GM19372 (cell line): Measurements from ENCODE around the gene GPR6.

ENCODE experiments used
- ATAC-seq: cut with Tn5 transposase; IDR thresholded peaks from one replicate; pipeline ENCODE4 v1.9.1; 2021; ENCODE audit warnings: mild to moderate bottlenecking, low read depth, moderate library complexity; ENCODE audit not compliant: unreplicated experiment

GPR6 gene, protein sequence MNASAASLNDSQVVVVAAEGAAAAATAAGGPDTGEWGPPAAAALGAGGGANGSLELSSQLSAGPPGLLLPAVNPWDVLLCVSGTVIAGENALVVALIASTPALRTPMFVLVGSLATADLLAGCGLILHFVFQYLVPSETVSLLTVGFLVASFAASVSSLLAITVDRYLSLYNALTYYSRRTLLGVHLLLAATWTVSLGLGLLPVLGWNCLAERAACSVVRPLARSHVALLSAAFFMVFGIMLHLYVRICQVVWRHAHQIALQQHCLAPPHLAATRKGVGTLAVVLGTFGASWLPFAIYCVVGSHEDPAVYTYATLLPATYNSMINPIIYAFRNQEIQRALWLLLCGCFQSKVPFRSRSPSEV

DNA sequence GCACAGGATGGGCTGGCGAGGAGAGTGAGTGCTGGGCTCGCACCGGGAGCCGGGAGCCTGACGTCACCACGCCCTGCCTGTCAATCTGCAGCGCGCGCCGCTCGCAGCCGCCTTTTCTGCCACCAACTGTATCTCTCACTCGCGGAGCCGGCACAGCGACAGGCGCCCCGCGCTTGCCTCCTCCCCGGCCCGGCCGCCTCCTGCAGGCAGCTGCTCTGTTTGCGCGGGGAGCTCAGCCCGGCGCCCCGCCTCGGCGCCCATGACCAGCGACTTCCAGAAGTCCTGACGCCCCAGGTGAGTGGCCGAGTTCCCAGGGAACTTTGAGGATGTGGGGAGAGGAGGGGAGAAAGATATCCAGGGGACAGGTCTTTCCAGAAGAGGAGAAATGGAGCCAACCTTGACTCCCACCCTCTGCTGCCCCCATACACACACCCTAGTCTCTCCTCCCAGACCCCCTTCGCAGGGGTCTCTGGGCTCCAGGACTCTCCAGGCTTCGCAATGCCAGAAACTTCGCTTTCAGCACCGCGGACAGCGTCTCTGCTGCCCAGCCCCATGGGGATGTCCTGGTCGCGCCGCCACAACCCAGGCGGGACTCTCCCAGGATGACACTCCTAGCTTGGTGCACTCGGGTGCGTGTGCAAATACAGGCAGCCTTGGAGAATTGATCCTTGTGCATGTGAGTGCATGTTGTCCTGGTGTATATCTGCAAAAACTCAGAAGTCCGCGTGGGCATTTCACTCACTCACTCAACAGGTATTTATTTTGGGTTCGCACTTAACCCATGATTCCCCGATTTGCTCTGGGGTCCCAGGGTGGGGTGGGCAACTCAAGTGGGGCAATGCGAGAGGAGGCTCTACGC lies at the start of gene GPR6:
Gene GPR6, plus strand, starts transcription at position 138 of the 859 bp plus-strand sequence. CDS start 802 bp downstream, outside the sequence.
- no peak for ATAC-seq

DNA sequence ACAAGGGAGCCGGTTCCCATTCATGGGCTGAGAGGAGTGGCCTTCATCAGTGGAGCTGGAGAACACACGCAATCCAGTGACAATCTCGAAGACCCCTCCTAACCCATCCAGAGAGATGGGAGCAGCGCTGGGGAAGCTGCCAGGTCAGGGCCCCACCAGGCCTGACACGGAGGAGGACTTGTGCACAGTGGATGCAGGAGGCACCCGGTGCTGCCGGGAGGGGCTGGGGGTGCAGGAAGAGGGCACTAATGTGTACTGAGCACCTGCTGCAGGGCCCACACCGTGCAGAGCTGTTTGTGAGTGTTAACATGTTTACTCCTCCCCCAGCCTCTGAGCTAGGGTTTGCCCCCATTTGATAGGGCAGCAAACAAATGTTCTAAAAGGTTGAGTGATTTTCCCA lies 43.8 kb upstream of the GPR6 start:
- no peak for ATAC-seq

DNA sequence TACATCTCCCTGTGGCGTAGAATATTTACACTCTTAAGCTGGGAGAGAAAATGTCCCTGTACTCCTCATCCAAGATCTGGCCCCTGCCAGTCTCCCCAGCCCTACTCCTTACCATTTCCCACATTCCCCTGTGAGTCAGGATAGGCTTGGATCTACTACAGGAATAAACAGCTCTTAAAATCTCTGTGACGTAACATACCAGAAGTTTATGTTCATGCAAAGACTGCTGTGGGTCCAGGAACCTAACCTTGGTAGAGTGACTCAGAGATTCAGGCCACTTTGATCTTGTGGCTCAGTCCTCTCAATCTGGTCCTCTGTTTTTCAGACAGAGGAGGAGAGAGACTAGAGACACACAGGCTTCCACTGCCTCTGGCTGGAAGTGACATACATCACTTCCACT lies 38.5 kb upstream of the GPR6 start:
- no peak for ATAC-seq

DNA sequence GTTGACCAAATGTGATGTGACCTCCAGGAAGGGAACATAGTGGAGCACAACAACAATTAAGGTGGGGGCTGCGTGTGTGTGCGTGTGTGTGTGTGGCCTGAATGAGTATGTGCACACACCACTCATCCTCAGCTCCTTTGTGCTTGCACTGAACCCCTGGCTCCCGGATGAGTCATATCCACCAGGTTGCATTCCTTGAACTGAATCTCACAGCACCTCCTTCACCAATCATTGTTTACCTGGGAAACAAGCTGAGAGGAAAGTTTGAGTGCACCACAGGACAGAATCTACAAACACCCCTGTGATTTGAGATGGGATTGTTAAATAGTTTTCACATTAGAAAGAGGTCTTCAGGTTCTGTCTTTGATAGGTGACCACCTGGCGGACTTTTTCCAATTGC lies 33.7 kb upstream of the GPR6 start:
- no peak for ATAC-seq

DNA sequence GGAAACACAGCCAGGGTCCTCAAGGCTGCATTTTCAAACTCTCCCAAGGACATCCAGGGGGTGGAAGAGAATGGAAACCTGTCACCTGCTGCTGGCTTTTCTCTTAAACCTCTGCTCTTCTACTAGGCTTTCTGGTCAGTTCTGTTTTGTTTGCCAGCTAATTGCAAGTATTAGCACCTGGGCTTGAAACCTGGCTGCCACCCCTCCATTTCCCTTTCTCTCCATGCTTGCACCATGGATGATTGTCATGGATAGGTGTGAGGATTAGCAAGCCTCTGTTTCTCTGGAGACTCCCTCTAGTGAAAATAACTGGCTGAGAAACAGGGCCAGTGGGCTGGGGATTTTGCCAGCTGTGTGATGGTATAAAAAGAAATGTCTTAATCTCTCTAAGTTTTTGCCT lies 33.0 kb upstream of the GPR6 start:
- ATAC-seq = no peak

DNA sequence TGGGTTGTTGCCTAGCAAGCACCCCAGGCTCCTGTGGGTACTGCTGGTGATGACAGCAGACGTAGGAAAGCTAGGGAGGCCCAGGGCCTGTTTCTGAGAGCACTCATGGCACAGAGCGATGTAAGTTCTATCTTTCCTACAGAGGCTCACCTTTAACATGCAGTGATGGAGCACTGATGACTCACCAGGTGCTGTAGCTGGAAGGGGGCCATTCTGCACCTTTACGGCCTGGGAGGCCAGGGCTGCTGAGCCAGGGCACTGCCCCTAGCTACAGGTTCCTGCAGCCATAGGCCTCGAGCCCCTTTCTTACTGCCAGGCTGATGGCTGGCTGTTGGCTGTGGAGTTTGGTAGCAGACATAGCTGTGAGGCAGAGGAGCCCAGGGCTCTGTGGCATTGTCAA lies 31.1 kb upstream of the GPR6 start:
- no peak for ATAC-seq

DNA sequence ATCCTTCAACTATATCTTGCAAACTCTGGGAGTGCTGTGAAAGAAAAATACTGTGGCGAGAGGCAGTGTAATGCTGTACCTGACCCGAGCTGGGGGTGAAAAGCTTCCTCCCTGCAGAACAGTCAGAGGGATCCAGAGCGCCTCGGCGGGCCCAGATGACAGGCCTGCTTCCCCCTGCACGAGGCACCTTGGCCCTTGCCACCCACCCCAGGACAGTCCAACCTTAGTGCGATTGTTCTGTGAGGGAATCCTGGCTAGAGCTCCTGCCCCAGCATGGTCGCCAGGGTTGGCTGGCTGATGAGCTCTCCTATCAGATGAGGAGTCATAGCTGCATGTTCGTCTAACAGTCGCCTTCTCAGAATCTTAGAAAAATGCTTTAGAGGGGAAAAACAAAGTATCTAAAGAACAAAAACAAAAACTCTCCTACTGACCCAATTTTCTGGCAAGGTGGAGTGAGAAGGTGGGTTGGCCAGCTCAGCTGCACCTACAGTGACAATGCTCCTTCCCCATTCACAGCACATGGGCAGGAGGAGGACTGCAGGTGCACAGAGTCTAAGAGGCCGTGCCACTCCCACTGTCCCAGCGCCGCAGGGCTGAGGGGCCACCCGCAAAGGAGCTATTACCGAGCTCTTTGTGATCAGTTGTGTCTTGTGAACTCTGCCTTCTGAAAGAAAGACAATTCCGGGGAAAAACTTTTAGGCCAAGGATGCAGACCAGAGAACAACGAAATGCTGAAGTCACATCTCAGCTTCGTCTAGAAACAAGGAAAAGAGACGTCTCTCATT lies 28.6 kb upstream of the GPR6 start:
- ATAC-seq = no peak

DNA sequence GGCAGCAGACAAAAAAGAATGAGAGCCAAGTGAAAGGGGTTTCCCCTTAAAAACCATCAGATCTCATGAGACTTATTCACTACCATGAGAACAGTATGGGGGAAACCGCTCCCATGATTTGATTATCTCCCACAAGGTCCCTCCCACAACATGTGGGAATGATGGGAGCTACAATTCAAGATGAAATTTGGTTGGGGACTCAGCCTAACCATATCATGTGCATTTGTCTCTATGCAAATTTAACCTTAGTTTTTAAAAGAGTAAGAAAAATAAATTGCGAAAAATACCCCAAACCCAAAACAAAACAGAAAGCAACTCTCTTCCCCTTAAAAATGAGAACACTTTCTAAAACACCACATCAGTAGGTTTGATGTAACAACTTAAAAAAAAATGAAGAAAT lies 22.6 kb upstream of the GPR6 start:
- no peak for ATAC-seq

DNA sequence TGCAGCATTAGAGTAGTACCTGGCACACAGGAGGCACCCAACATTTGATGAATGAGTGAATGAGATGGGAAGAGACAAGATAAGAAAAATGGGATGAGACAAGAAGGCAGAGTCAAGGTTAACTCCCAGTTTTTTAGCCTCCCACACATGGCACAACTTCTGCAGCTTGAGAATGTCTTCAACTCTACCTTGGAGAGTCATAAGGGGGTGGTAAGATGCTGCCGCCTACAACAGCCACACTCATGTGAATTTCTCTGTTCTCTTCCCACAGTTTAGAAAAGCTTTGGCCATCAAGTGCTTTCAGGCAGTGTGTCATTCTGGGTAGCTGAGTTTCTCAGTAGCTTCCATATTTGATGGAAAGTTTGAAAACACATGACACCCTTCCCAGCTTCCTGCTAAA lies 19.5 kb upstream of the GPR6 start:
- ATAC-seq = no peak

DNA sequence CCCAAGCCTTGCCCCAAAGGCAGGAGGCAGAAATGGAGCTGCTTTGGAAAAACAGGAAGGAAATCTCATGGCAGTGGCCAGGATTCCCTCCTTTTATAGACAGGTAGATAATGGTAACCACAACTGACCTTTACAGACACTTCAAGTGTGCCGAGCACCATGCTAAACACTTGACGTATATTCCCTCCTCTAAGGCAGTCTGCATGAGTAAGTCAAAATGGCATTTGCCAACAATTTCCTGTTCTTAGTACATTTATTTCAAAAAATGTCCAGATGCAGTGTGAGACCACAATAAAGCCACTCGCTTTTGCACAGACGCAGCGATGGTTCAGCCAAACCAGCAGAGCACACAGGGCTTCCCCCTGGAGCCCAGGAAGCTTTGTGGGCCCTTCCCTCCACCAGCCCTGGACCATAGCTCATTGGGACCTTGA lies 16.5 kb upstream of the GPR6 start:
- no peak for ATAC-seq

DNA sequence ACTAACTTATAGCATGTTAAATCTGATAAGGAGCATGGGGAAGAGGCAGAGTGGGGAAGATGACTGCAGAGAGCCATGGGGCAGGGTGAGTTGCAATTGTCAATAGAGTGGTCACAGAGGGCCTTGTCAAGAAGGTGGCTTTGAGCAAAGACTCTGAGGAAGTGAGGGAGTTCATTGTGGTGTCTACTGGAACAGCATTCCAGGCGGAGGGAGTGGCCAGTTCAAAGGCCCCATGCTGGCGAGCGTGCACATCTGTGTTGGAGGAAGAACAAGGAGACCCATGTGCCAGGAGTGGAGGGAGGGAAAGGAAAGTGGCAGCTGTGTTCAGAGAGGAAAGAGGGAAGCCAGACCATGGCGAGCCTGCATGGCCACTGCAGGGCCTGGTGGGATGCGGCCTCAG lies 15.8 kb upstream of the GPR6 start:
- no peak for ATAC-seq

DNA sequence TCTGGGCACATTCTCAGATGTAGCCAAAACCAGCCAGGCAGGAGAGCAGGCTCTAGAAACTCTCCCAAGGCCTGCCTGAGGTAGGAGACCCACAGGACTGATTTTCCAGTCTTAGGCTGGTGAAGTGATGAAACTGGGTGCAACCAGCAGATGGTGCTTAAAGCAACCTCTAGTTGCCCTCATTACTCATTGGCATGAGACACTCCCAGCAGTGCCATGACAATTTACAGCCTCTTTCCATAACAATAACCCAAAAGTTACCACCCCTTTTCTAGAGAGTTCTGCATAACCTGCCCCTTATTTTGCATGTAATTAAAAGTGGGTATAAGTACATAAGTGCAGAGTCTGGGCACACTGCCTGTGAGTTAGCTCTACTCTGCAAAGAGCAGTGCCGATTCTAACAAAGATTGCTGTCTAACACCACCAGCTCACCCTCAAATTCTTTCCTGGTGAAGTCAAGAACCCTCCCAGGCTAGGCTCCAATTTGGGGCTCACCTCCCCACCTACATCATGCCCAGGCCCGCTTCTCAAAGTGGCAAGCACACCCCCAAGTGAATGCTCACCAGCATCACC lies 14.4 kb upstream of the GPR6 start:
- no peak for ATAC-seq

DNA sequence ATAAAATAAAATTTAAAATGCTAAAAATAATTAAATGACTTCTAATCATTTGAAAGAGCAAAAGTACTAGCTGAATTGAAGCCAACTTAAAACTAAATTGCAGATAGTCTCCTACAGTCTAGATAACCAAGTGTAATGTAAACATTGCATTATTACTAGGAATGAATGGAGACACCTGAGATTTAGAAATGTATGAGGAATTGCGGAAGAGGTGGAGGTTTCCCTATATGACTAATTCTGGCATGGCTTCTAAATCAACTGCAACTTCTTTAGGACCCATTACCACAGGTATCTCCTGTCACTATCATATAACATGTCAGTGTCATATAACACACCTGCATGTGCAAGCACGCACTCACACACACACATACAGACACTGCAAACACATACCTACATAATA lies 13.2 kb upstream of the GPR6 start:
- no peak for ATAC-seq

DNA sequence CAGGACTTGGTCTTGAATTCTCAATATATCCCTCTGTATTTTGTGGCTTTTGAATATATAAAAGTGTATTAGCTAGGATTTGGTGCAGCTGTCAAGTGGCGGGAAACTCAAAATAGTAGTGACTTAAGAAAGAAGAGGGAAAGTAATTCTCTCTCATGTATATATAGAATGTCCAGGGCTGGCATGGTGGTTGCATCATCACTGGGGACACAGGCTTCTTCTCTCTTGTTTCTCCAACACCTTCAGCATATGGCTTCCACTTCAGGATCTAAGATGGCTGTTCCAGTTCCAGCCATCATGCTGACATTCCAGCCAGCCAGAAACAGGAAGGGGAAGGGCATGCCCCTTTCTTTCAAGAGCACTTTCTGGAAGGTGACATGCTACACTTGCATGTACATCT lies 11.8 kb upstream of the GPR6 start:
- no peak for ATAC-seq

DNA sequence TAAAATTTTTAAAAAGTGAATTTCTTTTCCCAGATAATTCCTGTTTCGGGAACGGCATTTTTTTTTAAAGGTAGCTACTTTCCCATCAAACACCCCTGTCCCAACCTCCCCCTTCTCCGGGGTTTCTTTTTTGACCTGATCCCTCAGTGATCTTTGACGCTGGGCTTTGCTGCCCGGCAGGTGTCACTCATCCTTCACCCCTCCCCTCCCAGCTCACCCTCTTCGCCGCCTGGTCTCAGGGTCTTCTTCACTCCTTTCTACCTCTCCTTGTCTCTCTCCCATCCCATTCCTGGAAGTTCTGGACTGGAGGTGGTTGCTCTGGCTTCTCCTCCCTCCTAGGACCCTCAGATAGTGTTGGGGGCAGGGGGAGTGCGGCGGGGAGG lies 329 bp upstream of the GPR6 start:
- ATAC-seq = no peak

DNA sequence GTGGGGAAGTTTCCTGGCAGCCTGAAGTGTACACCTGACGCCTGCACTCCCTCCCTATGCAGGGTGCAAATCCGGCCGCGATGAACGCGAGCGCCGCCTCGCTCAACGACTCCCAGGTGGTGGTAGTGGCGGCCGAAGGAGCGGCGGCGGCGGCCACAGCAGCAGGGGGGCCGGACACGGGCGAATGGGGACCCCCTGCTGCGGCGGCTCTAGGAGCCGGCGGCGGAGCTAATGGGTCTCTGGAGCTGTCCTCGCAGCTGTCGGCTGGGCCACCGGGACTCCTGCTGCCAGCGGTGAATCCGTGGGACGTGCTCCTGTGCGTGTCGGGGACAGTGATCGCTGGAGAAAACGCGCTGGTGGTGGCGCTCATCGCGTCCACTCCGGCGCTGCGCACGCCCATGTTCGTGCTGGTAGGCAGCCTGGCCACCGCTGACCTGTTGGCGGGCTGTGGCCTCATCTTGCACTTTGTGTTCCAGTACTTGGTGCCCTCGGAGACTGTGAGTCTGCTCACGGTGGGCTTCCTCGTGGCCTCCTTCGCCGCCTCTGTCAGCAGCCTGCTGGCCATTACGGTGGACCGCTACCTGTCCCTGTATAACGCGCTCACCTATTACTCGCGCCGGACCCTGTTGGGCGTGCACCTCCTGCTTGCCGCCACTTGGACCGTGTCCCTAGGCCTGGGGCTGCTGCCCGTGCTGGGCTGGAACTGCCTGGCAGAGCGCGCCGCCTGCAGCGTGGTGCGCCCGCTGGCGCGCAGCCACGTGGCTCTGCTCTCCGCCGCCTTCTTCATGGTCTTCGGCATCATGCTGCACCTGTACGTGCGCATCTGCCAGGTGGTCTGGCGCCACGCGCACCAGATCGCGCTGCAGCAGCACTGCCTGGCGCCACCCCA lies 1.2 kb downstream of the GPR6 start:
- ATAC-seq = no peak

DNA sequence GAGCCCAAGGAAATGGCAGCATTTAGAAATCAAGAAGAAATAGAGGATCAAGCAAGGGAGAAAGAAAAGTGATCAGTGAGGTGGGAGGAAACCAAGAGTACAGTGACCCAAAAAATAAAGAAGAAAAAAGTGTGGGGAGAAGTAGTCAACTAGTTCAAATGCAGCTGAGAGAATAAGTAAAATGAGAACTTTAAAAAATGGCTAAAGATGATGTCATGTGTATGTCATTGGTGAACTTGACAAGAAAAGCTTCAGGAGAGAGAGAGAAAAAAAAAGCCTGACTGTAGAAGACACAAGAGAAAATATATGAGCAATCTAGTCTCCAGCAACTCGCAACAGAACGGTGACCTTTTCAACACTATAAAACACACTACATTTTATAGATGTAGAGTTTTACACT lies 6.3 kb downstream of the GPR6 start:
- ATAC-seq = no peak

DNA sequence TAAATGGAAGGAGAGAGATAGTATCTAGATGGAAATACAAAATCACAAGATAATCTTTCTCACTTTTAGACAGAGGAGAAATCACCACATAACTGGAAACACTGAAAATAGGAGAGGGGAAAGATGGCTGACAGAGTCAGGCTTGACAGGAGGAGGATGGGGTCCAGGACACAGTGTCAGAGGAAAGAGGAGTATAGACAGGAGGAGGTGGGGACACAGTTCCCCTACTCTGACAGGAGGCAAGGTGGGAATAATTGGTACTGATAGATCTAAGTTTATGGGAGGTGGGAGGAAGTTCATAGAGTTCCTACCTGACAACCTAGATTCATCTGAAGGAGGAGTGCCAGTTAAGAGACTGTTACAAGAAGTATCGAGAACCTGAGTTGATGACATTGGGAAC lies 9.1 kb downstream of the GPR6 start:
- no peak for ATAC-seq

DNA sequence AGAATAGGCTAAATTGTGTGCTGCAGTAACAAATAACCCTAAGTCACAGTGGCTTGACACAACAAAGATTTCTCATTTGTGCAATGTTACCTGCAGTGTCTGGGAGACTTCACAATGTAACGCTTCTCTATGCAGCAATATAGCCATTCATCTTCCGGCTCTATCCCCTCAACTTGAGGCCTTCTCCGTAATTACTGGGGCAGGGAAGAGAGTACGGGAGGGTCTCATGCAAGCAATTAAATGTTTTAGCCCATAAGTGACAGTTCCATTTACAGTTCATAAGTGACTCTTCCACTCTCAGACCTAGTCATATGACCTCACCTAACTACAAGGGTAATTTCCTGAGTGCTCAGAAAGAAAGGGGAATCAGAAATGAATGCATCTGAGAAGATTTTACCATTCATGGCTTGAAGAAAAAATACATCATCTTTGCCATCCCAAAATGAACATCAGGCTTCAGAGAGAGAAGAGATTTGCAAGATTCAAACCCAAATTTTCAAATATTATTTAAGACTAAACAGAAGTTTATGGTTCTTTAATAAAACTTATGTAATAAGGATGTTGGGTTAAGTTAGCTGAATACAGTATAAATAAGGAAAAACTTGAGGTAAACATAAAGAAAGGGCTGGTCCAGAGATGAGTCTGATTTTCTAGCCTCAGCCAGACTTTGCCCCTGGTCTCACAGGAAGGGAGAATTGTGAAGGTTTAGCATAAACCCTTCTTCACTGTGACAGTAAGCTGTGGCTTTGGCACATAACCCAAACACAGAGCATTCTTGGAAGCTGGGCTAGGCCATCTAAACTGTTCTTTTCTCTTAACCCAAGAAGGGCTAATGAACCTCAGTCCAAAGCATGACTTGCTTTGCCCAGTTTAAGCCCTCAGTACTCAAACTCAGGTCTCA lies 13.3 kb downstream of the GPR6 start:
- ATAC-seq = no peak
